MCF 10A (cell line): ENCODE measurements around the gene AMY1A. TPM values are rescaled to one million over a fixed set of nuclear protein-coding genes. Genes with fewer than 3 reads are reported as not detected.
"Not testable (repeated sequence)": the region's sequence is repeated elsewhere in the genome, so short reads cannot be mapped to it uniquely, and the experiment has no call there.

Source experiments
- Bru-seq: library from RNA; stranded (reverse); fragments of 400-500 nt; gene quantifications from one replicate; lab custom pipeline; 2021; lab: Mats Ljungman, UMichigan
- BruChase-seq, 2 experiments: library from RNA; stranded (reverse); fragments of 400-500 nt; gene quantifications; one replicate each; lab custom pipeline; 2021; lab: Mats Ljungman, UMichigan
- BruUV-seq: library from RNA; stranded (reverse); fragments of 400-500 nt; replicated peaks from 2 replicates; lab custom pipeline; 2021; lab: Mats Ljungman, UMichigan
- CTCF ChIA-PET: fragments of 300-600 bp; sonication (Branson Sonifier 250); formaldehyde crosslinking; extraction: SDS; loops from one replicate; lab custom pipeline; 2021; ENCODE audit warnings: antibody characterized with exemption, inconsistent platforms; lab: Yijun Ruan, JAX
- POLR2A ChIA-PET: fragments of 300-600, 350-650 bp; sonication (Branson Sonifier 250); formaldehyde crosslinking; extraction: SDS; loops from one replicate; lab custom pipeline; 2020; ENCODE audit warnings: antibody characterized with exemption, inconsistent platforms; lab: Yijun Ruan, JAX
- DNase-seq: peaks from one replicate; pipeline ENCODE4 v3.0.0-alpha.2; 2018; ENCODE audit not compliant: unreplicated experiment
- H3K27ac Mint-ChIP-seq: one replicate; pipeline ENCODE4 v1.8.0; 2022; ENCODE audit warnings: mild to moderate bottlenecking, low read depth, mixed read lengths; ENCODE audit not compliant: unreplicated experiment
- H3K27me3 Mint-ChIP-seq: one replicate; pipeline ENCODE4 v1.8.0; 2022; ENCODE audit warnings: mixed read lengths; ENCODE audit not compliant: insufficient read depth, unreplicated experiment
- H3K36me3 Mint-ChIP-seq: one replicate; pipeline ENCODE4 v1.8.0; 2022; ENCODE audit warnings: mild to moderate bottlenecking, moderate library complexity, mixed read lengths; ENCODE audit not compliant: insufficient read depth, unreplicated experiment
- H3K4me1 Mint-ChIP-seq: one replicate; pipeline ENCODE4 v1.8.0; 2022; ENCODE audit warnings: mixed read lengths; ENCODE audit not compliant: insufficient read depth, unreplicated experiment
- H3K4me3 Mint-ChIP-seq: one replicate; pipeline ENCODE4 v1.8.0; 2022; ENCODE audit warnings: mild to moderate bottlenecking, moderate library complexity, mixed read lengths; ENCODE audit not compliant: unreplicated experiment
- H3K9me3 Mint-ChIP-seq: one replicate; pipeline ENCODE4 v1.8.0; 2022; ENCODE audit warnings: mixed read lengths; ENCODE audit not compliant: unreplicated experiment
- CTCF ChIP-seq: fragments of 200-600 bp; IDR thresholded peaks from one replicate; pipeline ENCODE4 v1.8.0; 2022; ENCODE audit warnings: antibody characterized with exemption, mild to moderate bottlenecking; ENCODE audit not compliant: unreplicated experiment
- intact Hi-C: fragments of 100-400 bp; cut with micrococcal nuclease; formaldehyde crosslinking; loops from 2 replicates; pipeline ENCODE4 v1.14.1; 2022
- long read RNA-seq: library from polyadenylated mRNA; stranded (forward); transcript quantifications from one replicate; pipeline ENCODE4 v2.0.0, GENCODE V29; 2022
- total RNA-seq: library from RNA; stranded (reverse); gene quantifications from 2 replicates; pipeline ENCODE4 v1.2.3, GENCODE V29; 2022

The AMY1A gene
- not detected in 2 replicates for total RNA-seq
- not detected for Bru-seq, nascent RNA
- BruChase-seq, experiment 1, labeled RNA remaining after a 6-hour chase: not detected
- not detected for BruChase-seq, experiment 2, labeled RNA remaining after a 2-hour chase
- long read RNA-seq: 0 reads

DNA sequence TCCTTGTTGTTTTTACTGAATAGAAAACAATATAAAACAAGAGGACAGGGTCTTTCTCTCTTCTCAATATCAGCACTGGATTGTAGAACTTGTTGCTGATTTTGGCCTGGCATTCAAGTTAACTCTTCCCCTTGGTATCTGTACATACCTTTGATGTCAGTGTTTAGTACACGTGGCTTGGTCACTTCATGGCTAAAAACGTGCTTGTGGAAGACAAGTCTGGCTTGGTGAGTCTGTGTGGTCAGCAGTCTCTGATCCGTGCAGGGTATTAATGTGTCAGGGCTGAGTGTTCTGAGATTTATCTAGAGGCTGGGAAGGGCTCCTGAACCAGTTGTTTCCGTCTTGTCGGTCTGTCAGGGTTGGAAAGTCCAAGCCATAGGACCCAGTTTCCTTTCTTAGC, at the start of gene AMY1A:
AMY1A (plus strand) TSS at position 301 of the 400 bp plus-strand sequence. CDS start 571 bp downstream, outside the sequence.
- H3K27me3 Mint-ChIP-seq, H3K36me3 Mint-ChIP-seq, CTCF ChIA-PET, BruUV-seq, H3K4me1 Mint-ChIP-seq, H3K27ac Mint-ChIP-seq, DNase-seq, H3K9me3 Mint-ChIP-seq, intact Hi-C loops, H3K4me3 Mint-ChIP-seq, POLR2A ChIA-PET: not testable (repeated sequence)

- Mint-ChIP-seq H3K4me1 (no peaks in the 10 kb centered on the region), H3K36me3 (no peaks in the 10 kb centered on the region), H3K9me3 (no peaks in the 10 kb centered on the region), H3K4me3 (no peak overlapping the region), H3K27me3 (peaks cover 9% of the 10 kb centered on the region), H3K27ac (no peak overlapping the region)
- ChIA-PET POLR2A (no interaction called here), CTCF (no interaction called here)
- BruUV-seq: no TSS peak
- intact Hi-C loops: no loop called here
- TF ChIP-seq CTCF: no peak
- DNase-seq: no peak
Observed at GRCh38 chr1:103616362-103616761, 39.2 kb upstream of the AMY1A start.

DNA sequence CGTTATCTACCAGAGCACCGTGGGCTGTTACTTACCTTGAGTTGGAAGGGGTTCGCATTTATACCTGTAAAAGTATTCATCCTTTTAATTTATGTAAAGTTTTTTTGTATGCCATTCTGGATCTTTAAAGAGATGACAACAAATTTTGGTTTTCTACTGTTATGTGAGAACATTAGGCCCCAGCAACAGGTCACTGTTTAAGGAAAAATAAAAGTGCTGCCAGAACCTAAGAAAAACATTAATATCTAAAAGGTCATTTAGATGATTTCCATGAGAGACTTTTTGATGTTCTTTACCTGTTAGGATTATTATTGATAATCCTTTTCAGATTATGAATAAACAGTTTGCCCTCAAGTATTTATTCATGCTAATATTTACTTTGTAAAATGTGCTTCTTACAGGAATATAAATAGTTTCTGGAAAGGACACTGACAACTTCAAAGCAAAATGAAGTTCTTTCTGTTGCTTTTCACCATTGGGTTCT, 38.5 kb upstream of the AMY1A start, which contains the start of gene AMY2A:
AMY2A (plus strand) TSS at position 434 of the 484 bp plus-strand sequence; CDS start at position 448, 14 bp downstream.
- H3K4me3 Mint-ChIP-seq, intact Hi-C loops, H3K27me3 Mint-ChIP-seq, BruUV-seq, H3K9me3 Mint-ChIP-seq, H3K4me1 Mint-ChIP-seq, DNase-seq, CTCF ChIA-PET, H3K36me3 Mint-ChIP-seq, POLR2A ChIA-PET, H3K27ac Mint-ChIP-seq: not testable (repeated sequence)

GRCh38 chr1:103627436-103627835, 28.1 kb upstream of the AMY1A start:
- H3K9me3 Mint-ChIP-seq, H3K27me3 Mint-ChIP-seq, H3K36me3 Mint-ChIP-seq, CTCF ChIA-PET, H3K4me1 Mint-ChIP-seq, H3K27ac Mint-ChIP-seq, H3K4me3 Mint-ChIP-seq, BruUV-seq, intact Hi-C loops, DNase-seq, POLR2A ChIA-PET: not testable (repeated sequence)

DNA sequence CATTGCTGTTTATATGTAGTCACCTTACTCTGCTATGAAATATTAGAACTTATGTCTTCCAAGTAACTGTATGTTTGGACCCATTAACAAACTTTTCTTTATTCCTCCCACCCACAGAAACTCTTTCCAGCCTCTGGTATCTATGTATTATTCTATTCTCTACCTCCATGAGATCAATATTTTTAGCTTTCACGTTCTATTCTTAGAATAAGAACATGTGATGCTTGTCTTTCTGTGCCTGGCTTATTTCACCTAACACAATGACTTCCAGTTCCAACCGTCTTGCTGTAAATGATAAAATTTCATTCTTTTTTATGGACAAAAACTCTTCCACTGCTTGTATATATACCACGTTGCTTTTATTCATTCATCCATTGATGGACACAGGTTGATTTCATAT, 14.4 kb upstream of the AMY1A start:
- H3K9me3 Mint-ChIP-seq, BruUV-seq, CTCF ChIA-PET, H3K36me3 Mint-ChIP-seq, POLR2A ChIA-PET, H3K27me3 Mint-ChIP-seq, H3K27ac Mint-ChIP-seq, DNase-seq, intact Hi-C loops, H3K4me3 Mint-ChIP-seq, H3K4me1 Mint-ChIP-seq: not testable (repeated sequence)

DNA sequence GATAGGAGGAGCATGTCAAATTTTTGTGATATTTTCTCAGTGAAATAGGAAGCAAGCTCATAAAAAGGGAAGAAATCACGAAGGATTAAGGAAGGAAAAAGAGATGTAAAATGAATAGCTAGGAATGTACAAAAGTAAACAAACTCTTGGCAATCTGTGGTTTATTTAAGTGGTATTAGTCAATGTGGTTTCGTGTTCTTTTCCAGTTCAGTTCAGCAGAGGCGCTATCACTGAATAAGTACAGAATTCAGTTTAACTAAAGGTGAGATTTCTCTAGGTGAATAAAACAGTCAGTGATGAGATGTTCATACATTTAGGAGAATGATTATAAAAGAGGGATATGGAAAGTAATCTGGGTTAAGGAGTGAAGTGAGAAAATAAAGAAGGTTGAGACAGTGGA, 11.7 kb upstream of the AMY1A start:
- H3K4me1 Mint-ChIP-seq, BruUV-seq, H3K27ac Mint-ChIP-seq, intact Hi-C loops, H3K4me3 Mint-ChIP-seq, H3K27me3 Mint-ChIP-seq, H3K36me3 Mint-ChIP-seq, H3K9me3 Mint-ChIP-seq, DNase-seq, CTCF ChIA-PET, POLR2A ChIA-PET: not testable (repeated sequence)

DNA sequence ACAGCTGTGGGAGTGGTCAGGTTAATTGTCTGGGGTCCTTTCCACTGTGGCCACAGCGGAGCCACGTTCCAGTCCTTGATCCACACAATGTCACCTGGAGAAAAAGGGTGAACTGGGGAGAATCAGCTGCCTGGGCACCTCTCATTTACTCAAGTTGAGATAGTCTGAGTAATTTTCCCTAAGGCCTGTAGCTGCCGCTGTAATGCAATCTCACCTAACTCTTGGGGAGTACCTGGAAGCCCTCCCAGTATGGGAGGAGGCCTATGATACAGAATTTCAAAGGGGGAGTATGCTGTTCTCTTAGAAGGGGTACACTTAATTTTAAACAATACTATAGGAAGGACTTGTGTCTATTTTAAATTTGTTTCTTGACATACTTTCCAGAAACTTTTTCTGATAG, 5.3 kb upstream of the AMY1A start:
- H3K27ac Mint-ChIP-seq, POLR2A ChIA-PET, CTCF ChIA-PET, H3K4me1 Mint-ChIP-seq, H3K4me3 Mint-ChIP-seq, H3K36me3 Mint-ChIP-seq, BruUV-seq, DNase-seq, H3K9me3 Mint-ChIP-seq, intact Hi-C loops, H3K27me3 Mint-ChIP-seq: not testable (repeated sequence)

DNA sequence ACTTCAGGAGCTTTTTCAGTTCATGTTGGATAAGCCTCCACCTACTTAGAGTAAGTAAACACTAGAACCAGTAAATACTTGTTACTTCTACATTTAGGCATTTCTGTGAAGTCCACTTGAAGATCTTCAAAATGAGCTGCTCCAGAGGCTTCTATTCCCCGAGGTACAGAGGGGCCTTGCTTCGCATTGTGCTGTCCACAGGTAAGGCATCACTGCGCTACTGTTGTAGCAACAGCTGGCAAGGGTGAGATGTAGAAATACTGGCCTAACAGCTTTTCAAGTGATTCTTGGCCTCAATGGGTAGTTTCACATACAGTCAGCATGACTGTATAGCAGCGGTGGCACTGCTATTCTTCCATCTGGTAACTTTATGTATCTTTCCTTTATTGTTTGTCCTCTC, 4.7 kb upstream of the AMY1A start:
- DNase-seq, intact Hi-C loops, CTCF ChIA-PET, H3K36me3 Mint-ChIP-seq, BruUV-seq, H3K27me3 Mint-ChIP-seq, H3K4me1 Mint-ChIP-seq, H3K27ac Mint-ChIP-seq, H3K4me3 Mint-ChIP-seq, H3K9me3 Mint-ChIP-seq, POLR2A ChIA-PET: not testable (repeated sequence)

DNA sequence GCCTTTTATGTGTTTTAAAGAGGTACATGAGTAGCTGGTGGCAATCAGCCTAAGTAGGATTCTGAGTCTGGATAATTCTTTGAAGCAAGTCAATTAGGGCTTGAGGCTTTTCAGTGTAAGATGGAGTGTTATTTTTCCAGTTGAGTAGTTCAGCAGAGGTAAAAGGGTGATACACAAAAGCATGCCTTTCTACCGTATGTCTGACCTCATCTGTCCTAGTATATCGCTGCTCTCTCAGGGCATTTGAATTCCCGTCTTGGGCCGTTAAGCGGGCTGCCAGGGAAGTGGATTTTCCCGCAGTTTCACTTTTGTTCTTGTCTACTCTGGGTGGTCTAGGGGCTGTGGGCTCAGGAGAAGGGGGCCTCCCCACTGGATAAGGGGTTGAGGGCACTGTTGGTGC, 1.4 kb upstream of the AMY1A start:
- H3K9me3 Mint-ChIP-seq, H3K27ac Mint-ChIP-seq, H3K36me3 Mint-ChIP-seq, BruUV-seq, H3K4me1 Mint-ChIP-seq, POLR2A ChIA-PET, DNase-seq, CTCF ChIA-PET, intact Hi-C loops, H3K27me3 Mint-ChIP-seq, H3K4me3 Mint-ChIP-seq: not testable (repeated sequence)
